Pancreas (tissue), 10 donors: ENCODE measurements around the gene KIAA0040. TPM values are rescaled to one million over a fixed set of nuclear protein-coding genes. Genes with fewer than 3 reads are reported as not detected.

Source experiments
- ATAC-seq, 4 donors: fragments of 200-7000 bp; cut with Tn5 transposase; one replicate each; pipeline versions ENCODE4 v1.8.0 to v1.9.1; 2020; ENCODE audit warnings: mild to moderate bottlenecking in 4 of 4, moderate library complexity in 4 of 4
- DNase-seq, 6 donors: peaks; one replicate each; pipeline ENCODE4 v3.0.0-alpha.2; 2020
- FAIRE-seq: peaks from 2 replicates; lab custom pipeline; 2012; peaks lifted over from hg19 to GRCh38; lab: Jason Lieb, UNC
- H3K27ac ChIP-seq, 4 donors: fragments of 200-600 bp; sonication (generic); 1 replicate in 3 of 4; 2 replicates in 1 of 4; pipeline versions ENCODE4 v1.5.0 to v1.8.0; 2020
- H3K27me3 ChIP-seq, 4 donors: fragments of 200-600 bp; one replicate each; pipeline ENCODE4 v1.8.0; 2021
- H3K36me3 ChIP-seq, 3 donors: fragments of 200-600 bp; sonication (generic) in 1 of 3; one replicate each; pipeline versions ENCODE4 v1.5.0 to v1.8.0; 2020 to 2021
- H3K4me1 ChIP-seq, 3 donors: fragments of 200-600 bp; one replicate each; pipeline ENCODE4 v1.8.0; 2021
- H3K4me3 ChIP-seq, 4 donors: fragments of 200-600 bp; sonication (generic) in 2 of 4; one replicate each; pipeline versions ENCODE4 v1.5.0 to v1.8.0; 2020 to 2021
- H3K9me3 ChIP-seq, 4 donors: fragments of 200-600 bp; one replicate each; pipeline ENCODE4 v1.8.0; 2021
- CTCF ChIP-seq, 4 donors: fragments of 200-600 bp; sonication (generic) in 3 of 4; IDR thresholded peaks; one replicate each; pipeline versions ENCODE4 v1.5.0 to v1.8.0; 2021; ENCODE audit warnings: antibody characterized with exemption in 4 of 4
- WGBS, 2 donors: extraction: QIAGEN DNeasy Blood & Tissue Kit; methylation state at CpG; one replicate each; pipeline ENCODE4 v1.1.7; 2013; 5-methylcytosine and 5-hydroxymethylcytosine counted together
- intact Hi-C, 3 donors: fragments of 100-400 bp; cut with DNase I; formaldehyde crosslinking; loops; one replicate each; pipeline versions ENCODE4 v1.11.1 to v1.14.2; 2022
- polyA plus RNA-seq, 2 donors: library from polyadenylated mRNA; stranded (reverse); fragments of 200-250 nt; gene quantifications; one replicate each; pipeline ENCODE4 v1.2.3, GENCODE V29; 2013
- total RNA-seq, 6 donors: library from RNA; stranded (reverse); fragmentation: NEBNext Ultra II Directional in 4 of 6; extraction: Animal tissue kit (Norgen Biotek cat#: 25700) in 4 of 6; gene quantifications; one replicate each; pipeline versions ENCODE4 v1.2.1 to v1.2.4, GENCODE V29; 2021 to 2023
- donor health status: healthy with polysubstance abuse.
- donor health status: DM: no; HTN: no; CAD: no; lungs with moderate emphysema.
- donor health status: DM: no; HTN: no; CAD: no.
- donor health status: control.
- donor health status: control.
- donor health status: Bipolar disorder and iron deficiency.
- donor health status: DM: yes; HTN: yes; CAD: no.
- donor health status: DM: no; HTN: no; CAD: no.
- donor health status: DM: no; HTN: no; CAD: no.
- donor health status: DM: yes; HTN: yes; CAD: no.

Gene KIAA0040
- total and polyA plus RNA-seq, 8 donors: 8.4 to 34.2 (median 15.9) TPM

GRCh38 chr1:175179837-175180590 lies 12.6 kb downstream of the KIAA0040 start:
- DNase-seq (no peak), FAIRE-seq (no peak), ATAC-seq (no peak)
- no peaks in the 10 kb centered on the region for H3K27me3 ChIP-seq
- H3K9me3 ChIP-seq: no peaks in the 10 kb centered on the region
- 98 to 100% methylated on average over 2 of the region's 2 CpGs for WGBS, 2 donors
- H3K4me3 ChIP-seq: no peak overlapping the region
- H3K27ac ChIP-seq: no peak overlapping the region
- H3K4me1 ChIP-seq: peaks cover 0 to 9% (median 0%) of the 10 kb centered on the region in 3 donors
- H3K36me3 ChIP-seq: peaks cover 0 to 5% (median 4%) of the 10 kb centered on the region in 3 donors
- intact Hi-C loops: no loop called here
- no peak for TF ChIP-seq CTCF (IDR thresholded peaks at IDR 0.05)

- no peak overlapping the region for H3K27ac ChIP-seq
- 55 to 60% methylated on average over 3 of the region's 3 CpGs for WGBS, 2 donors
- no peak for FAIRE-seq
- no peaks in the 10 kb centered on the region for H3K9me3 ChIP-seq
- peaks cover 0 to 5% (median 4%) of the 10 kb centered on the region in 3 donors for H3K36me3 ChIP-seq
- H3K4me3 ChIP-seq: no peak overlapping the region
- intact Hi-C loops: no loop called here
- H3K27me3 ChIP-seq: no peaks in the 10 kb centered on the region
- DNase-seq: no peak
- no peak for TF ChIP-seq CTCF (IDR thresholded peaks at IDR 0.05)
- peaks cover 0 to 8% (median 0%) of the 10 kb centered on the region in 3 donors for H3K4me1 ChIP-seq
- ATAC-seq: no peak
Observed at GRCh38 chr1:175178456-175178855, 14.1 kb downstream of the KIAA0040 start.

DNA sequence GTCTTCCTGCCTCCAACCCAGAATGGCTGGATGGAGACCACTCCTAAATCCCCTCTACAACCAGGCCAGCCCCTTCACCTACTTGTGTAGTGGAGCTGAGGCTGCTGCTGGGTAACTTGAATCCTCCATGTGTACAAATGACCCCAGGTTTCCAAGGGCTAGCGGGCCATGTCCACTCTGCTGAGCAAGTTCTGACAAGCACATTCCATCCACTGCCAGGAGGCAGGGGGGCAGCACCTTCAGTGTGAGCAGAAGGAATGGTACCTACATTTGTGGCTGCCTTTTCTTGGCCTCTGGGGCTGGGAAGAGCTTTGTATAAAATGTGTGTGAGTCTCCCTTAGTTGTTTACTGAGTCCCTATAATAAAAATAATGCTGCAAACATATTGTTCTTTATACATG lies 14.5 kb downstream of the KIAA0040 start:
- no peak overlapping the region for H3K27ac ChIP-seq
- FAIRE-seq: no peak
- H3K9me3 ChIP-seq: no peaks in the 10 kb centered on the region
- no peak for DNase-seq
- 90 to 100% methylated on average over 1 of the region's 1 CpG for WGBS, 2 donors
- no peaks in the 10 kb centered on the region for H3K27me3 ChIP-seq
- peaks cover 0 to 5% (median 4%) of the 10 kb centered on the region in 3 donors for H3K36me3 ChIP-seq
- no peak overlapping the region for H3K4me3 ChIP-seq
- H3K4me1 ChIP-seq: peaks cover 0 to 8% (median 0%) of the 10 kb centered on the region in 3 donors
- no peak for ATAC-seq
- intact Hi-C loops: no loop called here
- no peak for TF ChIP-seq CTCF (IDR thresholded peaks at IDR 0.05)

DNA sequence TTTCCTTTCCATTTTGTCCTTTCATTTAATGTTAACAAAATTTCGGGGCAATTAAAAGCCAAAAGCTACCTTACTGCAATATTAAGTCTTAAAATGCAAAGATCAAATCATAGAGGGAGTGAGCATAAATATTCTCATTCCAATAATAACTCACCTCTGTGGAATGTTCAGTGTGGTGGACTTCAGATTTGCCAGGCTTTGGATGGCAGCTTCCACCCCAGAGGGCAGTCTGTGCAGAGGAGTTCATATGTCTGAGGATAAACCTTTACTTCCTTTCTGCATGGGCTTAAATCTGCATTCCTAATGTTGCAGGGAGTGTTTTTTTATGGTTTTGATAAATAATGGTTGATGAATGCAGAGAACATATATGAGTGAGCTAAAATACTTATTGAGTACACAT lies 16.3 kb downstream of the KIAA0040 start:
- H3K4me3 ChIP-seq: no peak overlapping the region
- peaks cover 0 to 11% (median 0%) of the 10 kb centered on the region in 3 donors for H3K4me1 ChIP-seq
- DNase-seq (no peak), ATAC-seq (no peak), FAIRE-seq (no peak)
- WGBS, 2 donors: 95 to 97% methylated on average over 1 of the region's 1 CpG
- H3K9me3 ChIP-seq: no peaks in the 10 kb centered on the region
- intact Hi-C loops: no loop called here
- no peaks in the 10 kb centered on the region for H3K27me3 ChIP-seq
- H3K27ac ChIP-seq: no peak overlapping the region
- TF ChIP-seq CTCF (IDR thresholded peaks at IDR 0.05): no peak
- peaks cover 0 to 5% (median 4%) of the 10 kb centered on the region in 3 donors for H3K36me3 ChIP-seq
